GM21390 (cell line): Measurements from ENCODE around the gene CDH13.

Source experiments
- ATAC-seq: cut with Tn5 transposase; IDR thresholded peaks from one replicate; pipeline ENCODE4 v1.9.1; 2021; ENCODE audit not compliant: unreplicated experiment

Gene CDH13

GRCh38 chr16:83623091-83623730 lies 996.4 kb downstream of the CDH13 start:
- ATAC-seq, result no peak

GRCh38 chr16:83623892-83624291 lies 997.1 kb downstream of the CDH13 start:
- ATAC-seq, result no peak

- ATAC-seq, result no peak
Observed at GRCh38 chr16:83624429-83625120, 997.8 kb downstream of the CDH13 start.

GRCh38 chr16:83626204-83626603 lies 999.4 kb downstream of the CDH13 start:
- ATAC-seq, result no peak

GRCh38 chr16:83626676-83627075 lies 999.9 kb downstream of the CDH13 start:
- no peak for ATAC-seq

GRCh38 chr16:83627996-83628395 lies 1001.2 kb downstream of the CDH13 start:
- no peak for ATAC-seq

- ATAC-seq, result no peak
Observed at GRCh38 chr16:83629426-83629825, 1002.7 kb downstream of the CDH13 start.

GRCh38 chr16:83629836-83630235 lies 1003.1 kb downstream of the CDH13 start:
- ATAC-seq, result no peak

- no peak for ATAC-seq
Observed at GRCh38 chr16:83630979-83631378, 1004.2 kb downstream of the CDH13 start.

GRCh38 chr16:83633286-83633685 lies 1006.5 kb downstream of the CDH13 start:
- ATAC-seq, result no peak

- ATAC-seq, result no peak
Observed at GRCh38 chr16:83648347-83648746, 1021.6 kb downstream of the CDH13 start.

- ATAC-seq, result no peak
Observed at GRCh38 chr16:83651871-83652270, 1025.1 kb downstream of the CDH13 start.

GRCh38 chr16:83652943-83653342 lies 1026.2 kb downstream of the CDH13 start:
- no peak for ATAC-seq

- ATAC-seq, result no peak
Observed at GRCh38 chr16:83653785-83654184, 1027.0 kb downstream of the CDH13 start.

- ATAC-seq, result no peak
Observed at GRCh38 chr16:83660282-83660681, 1033.5 kb downstream of the CDH13 start.

- no peak for ATAC-seq
Observed at GRCh38 chr16:83661656-83662055, 1034.9 kb downstream of the CDH13 start.

- ATAC-seq, result no peak
Observed at GRCh38 chr16:83666449-83666848, 1039.7 kb downstream of the CDH13 start.

- no peak for ATAC-seq
Observed at GRCh38 chr16:83669456-83669855, 1042.7 kb downstream of the CDH13 start.

GRCh38 chr16:83674931-83675535 lies 1048.3 kb downstream of the CDH13 start:
- ATAC-seq, result no peak

GRCh38 chr16:83676086-83676485 lies 1049.3 kb downstream of the CDH13 start:
- no peak for ATAC-seq

GRCh38 chr16:83680980-83681379 lies 1054.2 kb downstream of the CDH13 start:
- ATAC-seq, result no peak

GRCh38 chr16:83681381-83681956 lies 1054.7 kb downstream of the CDH13 start:
- ATAC-seq, result no peak
